Activated CD8-positive, alpha-beta T cell treated with anti-CD3 and anti-CD28 coated beads for 36 hours (primary cell): Measurements from ENCODE around the gene CEACAM18. TPM values are rescaled to one million over a fixed set of nuclear protein-coding genes. Genes with fewer than 3 reads are reported as not detected.

Experiments used
- ATAC-seq: fragments of 200-7000 bp; cut with Tn5 transposase; one replicate; pipeline ENCODE4 v1.10.0; 2021; ENCODE audit warnings: mild to moderate bottlenecking, moderate library complexity
- CTCF ChIA-PET: fragments of 350-600 bp; sonication (Branson Sonifier 250); formaldehyde crosslinking; loops from one replicate; lab custom pipeline; 2021; ENCODE audit warnings: antibody characterized with exemption; lab: Charles Lee
- POLR2A ChIA-PET: fragments of 350-600 bp; sonication (Branson Sonifier 250); formaldehyde crosslinking; loops from one replicate; lab custom pipeline; 2021; ENCODE audit warnings: antibody characterized with exemption; lab: Charles Lee
- DNase-seq: peaks from one replicate; pipeline ENCODE4 v3.0.0-alpha.2; 2020
- H3K27ac Mint-ChIP-seq: one replicate; pipeline ENCODE4 v1.8.0; 2021; ENCODE audit warnings: mild to moderate bottlenecking, mixed read lengths
- H3K27me3 Mint-ChIP-seq: one replicate; pipeline ENCODE4 v1.8.0; 2021; ENCODE audit warnings: mixed read lengths
- H3K36me3 Mint-ChIP-seq: one replicate; pipeline ENCODE4 v1.8.0; 2021; ENCODE audit warnings: low read depth, mixed read lengths
- H3K4me1 Mint-ChIP-seq: one replicate; pipeline ENCODE4 v1.8.0; 2021; ENCODE audit warnings: low read depth, mixed read lengths
- H3K4me3 Mint-ChIP-seq: one replicate; pipeline ENCODE4 v1.8.0; 2021; ENCODE audit warnings: mild to moderate bottlenecking, moderate library complexity, mixed read lengths
- H3K9me3 Mint-ChIP-seq: one replicate; pipeline ENCODE4 v1.8.0; 2021; ENCODE audit warnings: mixed read lengths
- CTCF ChIP-seq: fragments of 200-600 bp; IDR thresholded peaks from one replicate; pipeline ENCODE4 v1.8.0; 2022; ENCODE audit warnings: antibody characterized with exemption, mild to moderate bottlenecking
- intact Hi-C: fragments of 100-400 bp; cut with micrococcal nuclease; formaldehyde crosslinking; loops from one replicate; pipeline ENCODE4 v1.10.0; 2022
- total RNA-seq, 2 experiments: library from RNA; stranded (reverse); gene quantifications; one replicate each; pipeline ENCODE4 v1.2.3, GENCODE V29; 2021

CEACAM18 gene
- total RNA-seq = not detected

GRCh38 chr19:51478381-51479234 is at the start of gene CEACAM18:
Gene CEACAM18 (plus strand): TSS chr19:51478539.
- Mint-ChIP-seq H3K27me3 (peaks cover 9% of the 10 kb centered on the region), H3K4me1 (peaks cover 30% of the 10 kb centered on the region), H3K36me3 (no peaks in the 10 kb centered on the region), H3K4me3 (no peak within 1 kb of the TSS), H3K27ac (no peak within 1 kb of the TSS), H3K9me3 (peaks cover 2% of the 10 kb centered on the region)
- TF ChIP-seq CTCF = no peak
- intact Hi-C loops = loop anchor here (5.0 kb wide), 1 partner anchor 179 kb away; no protein-coding TSS in a partner anchor
- ChIA-PET POLR2A (interaction anchor here (1.5 kb wide), 1 partner anchor 11 kb away, joined by 5 read pairs; no protein-coding TSS in a partner anchor), CTCF (interaction anchor here (1.5 to 1.9 kb wide), 3 partner anchors 28 to 57 kb away, joined by 5 to 6 read pairs (median 6); no protein-coding TSS in a partner anchor)
- DNase-seq = no peak
- no peak for ATAC-seq

- H3K9me3 Mint-ChIP-seq = no peaks in the 10 kb centered on the region
- no peak overlapping the region for H3K27ac Mint-ChIP-seq
- H3K4me3 Mint-ChIP-seq = no peak overlapping the region
- intact Hi-C loops = no loop called here
- TF ChIP-seq CTCF = no peak
- peaks cover 2% of the 10 kb centered on the region for H3K4me1 Mint-ChIP-seq
- ATAC-seq = no peak
- ChIA-PET CTCF (interaction anchor here (1.1 to 1.6 kb wide), 2 partner anchors 43 to 227 kb away, joined by 3 read pairs; no protein-coding TSS in a partner anchor), POLR2A (interaction anchor here (0.7 kb wide), 1 partner anchor 98 kb away, joined by 3 read pairs; no protein-coding TSS in a partner anchor)
- H3K36me3 Mint-ChIP-seq = no peaks in the 10 kb centered on the region
- H3K27me3 Mint-ChIP-seq = peaks cover 3% of the 10 kb centered on the region
- DNase-seq = no peak
Measured at GRCh38 chr19:51430221-51430620, 48.1 kb upstream of the CEACAM18 start.

- Mint-ChIP-seq H3K4me3 (no peak overlapping the region), H3K9me3 (no peaks in the 10 kb centered on the region), H3K36me3 (no peaks in the 10 kb centered on the region), H3K27ac (no peak overlapping the region), H3K27me3 (peaks cover 3% of the 10 kb centered on the region), H3K4me1 (peaks cover 2% of the 10 kb centered on the region)
- no peak for DNase-seq
- intact Hi-C loops = no loop called here
- ChIA-PET POLR2A (interaction anchor here (0.7 kb wide), 1 partner anchor 99 kb away, joined by 3 read pairs; no protein-coding TSS in a partner anchor), CTCF (no interaction called here)
- no peak for TF ChIP-seq CTCF
- no peak for ATAC-seq
Measured at GRCh38 chr19:51431124-51431523, 47.2 kb upstream of the CEACAM18 start.

- no peak for TF ChIP-seq CTCF
- ATAC-seq = no peak
- no peaks in the 10 kb centered on the region for H3K27me3 Mint-ChIP-seq
- intact Hi-C loops = no loop called here
- no peak for DNase-seq
- CTCF ChIA-PET = interaction anchor here (1.0 to 1.3 kb wide), 3 partner anchors 11 to 40 kb away, joined by 4 read pairs; no protein-coding TSS in a partner anchor
- H3K36me3 Mint-ChIP-seq = no peaks in the 10 kb centered on the region
- H3K27ac Mint-ChIP-seq = no peak overlapping the region
- POLR2A ChIA-PET = no interaction called here
- H3K4me3 Mint-ChIP-seq = no peak overlapping the region
- H3K4me1 Mint-ChIP-seq = peaks cover under 1% of the 10 kb centered on the region
- H3K9me3 Mint-ChIP-seq = no peaks in the 10 kb centered on the region
Measured at GRCh38 chr19:51433043-51433442, 45.3 kb upstream of the CEACAM18 start.

- ChIA-PET POLR2A (interaction anchor here (0.7 kb wide), 1 partner anchor 207 kb away, joined by 4 read pairs; no protein-coding TSS in a partner anchor), CTCF (interaction anchor here (1.0 to 1.5 kb wide), 4 partner anchors 13 to 227 kb away, joined by 3 to 5 read pairs (median 3); no protein-coding TSS in a partner anchor)
- DNase-seq (no peak), ATAC-seq (no peak)
- Mint-ChIP-seq H3K4me3 (no peak overlapping the region), H3K4me1 (peaks cover 13% of the 10 kb centered on the region), H3K27ac (no peak overlapping the region), H3K36me3 (no peaks in the 10 kb centered on the region), H3K9me3 (no peaks in the 10 kb centered on the region), H3K27me3 (no peaks in the 10 kb centered on the region)
- intact Hi-C loops = no loop called here
- TF ChIP-seq CTCF = no peak
Measured at GRCh38 chr19:51434456-51434855, 43.9 kb upstream of the CEACAM18 start.
